ENCODE data around the gene ISCA1. TPM values are rescaled to one million over a fixed set of nuclear protein-coding genes. Genes with fewer than 3 reads are reported as not detected.

ISCA1 gene
- total and polyA plus RNA-seq, 7 donors: 23.4 to 74.2 (median 54.6) TPM

DNA sequence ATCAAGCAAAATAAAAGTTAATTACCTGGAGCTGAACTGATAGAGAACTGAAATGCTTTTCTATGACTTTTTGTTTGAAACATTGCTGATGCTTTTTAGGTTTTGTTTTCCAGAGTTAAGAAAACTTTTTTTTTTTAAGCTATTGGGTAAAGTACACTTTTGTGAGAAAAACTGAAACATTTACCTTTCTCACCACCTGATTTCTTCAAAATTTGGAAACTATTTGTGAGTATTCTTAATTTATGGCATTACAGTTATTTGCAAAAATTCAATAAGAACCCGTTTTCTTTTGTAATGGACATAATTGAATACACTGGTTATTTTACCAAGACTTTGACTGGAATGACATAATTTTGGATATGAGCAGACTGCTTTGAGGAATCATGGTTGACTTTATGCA, 29.5 kb downstream of the ISCA1 start:
- H3K36me3 ChIP-seq: no peaks in the 10 kb centered on the region
- intact Hi-C loops (cut with DNase I): no loop called here
- TF ChIP-seq, protein P1, sequence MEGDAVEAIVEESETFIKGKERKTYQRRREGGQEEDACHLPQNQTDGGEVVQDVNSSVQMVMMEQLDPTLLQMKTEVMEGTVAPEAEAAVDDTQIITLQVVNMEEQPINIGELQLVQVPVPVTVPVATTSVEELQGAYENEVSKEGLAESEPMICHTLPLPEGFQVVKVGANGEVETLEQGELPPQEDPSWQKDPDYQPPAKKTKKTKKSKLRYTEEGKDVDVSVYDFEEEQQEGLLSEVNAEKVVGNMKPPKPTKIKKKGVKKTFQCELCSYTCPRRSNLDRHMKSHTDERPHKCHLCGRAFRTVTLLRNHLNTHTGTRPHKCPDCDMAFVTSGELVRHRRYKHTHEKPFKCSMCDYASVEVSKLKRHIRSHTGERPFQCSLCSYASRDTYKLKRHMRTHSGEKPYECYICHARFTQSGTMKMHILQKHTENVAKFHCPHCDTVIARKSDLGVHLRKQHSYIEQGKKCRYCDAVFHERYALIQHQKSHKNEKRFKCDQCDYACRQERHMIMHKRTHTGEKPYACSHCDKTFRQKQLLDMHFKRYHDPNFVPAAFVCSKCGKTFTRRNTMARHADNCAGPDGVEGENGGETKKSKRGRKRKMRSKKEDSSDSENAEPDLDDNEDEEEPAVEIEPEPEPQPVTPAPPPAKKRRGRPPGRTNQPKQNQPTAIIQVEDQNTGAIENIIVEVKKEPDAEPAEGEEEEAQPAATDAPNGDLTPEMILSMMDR (IDR thresholded peaks at IDR 0.05): no peak
- no peak for TF ChIP-seq POLR2AphosphoS5 (IDR thresholded peaks at IDR 0.05)
- peaks cover 0 to 12% (median 0%) of the 10 kb centered on the region in 4 donors for H3K9me3 ChIP-seq
- no peak for DNase-seq
- no peaks in the 10 kb centered on the region for H3K4me1 ChIP-seq
- H3K27ac ChIP-seq: no peak overlapping the region
- no peak overlapping the region for H3K4me3 ChIP-seq
- H3K27me3 ChIP-seq: no peaks in the 10 kb centered on the region
- WGBS, 2 donors: 92 to 95% methylated on average over 1 of the region's 1 CpG

DNA sequence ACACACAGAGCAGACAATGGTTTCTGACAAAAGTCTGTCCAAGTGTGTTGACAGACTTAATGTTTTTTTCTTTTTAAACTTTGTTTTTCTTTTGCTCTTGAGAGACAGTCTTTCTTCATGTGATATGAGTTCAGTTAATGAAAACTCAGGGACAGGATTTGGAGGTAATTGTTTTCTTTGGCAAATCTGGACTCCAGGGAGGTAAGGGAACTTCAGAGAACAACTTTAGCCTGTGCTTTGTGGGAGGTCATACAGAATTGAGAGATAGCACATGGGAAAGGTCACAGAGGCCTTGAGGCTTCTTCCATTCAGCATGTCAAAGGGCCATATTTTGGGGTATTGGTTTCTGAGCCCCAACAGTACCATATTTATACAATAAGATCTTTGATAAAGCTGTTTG, 32.2 kb downstream of the ISCA1 start:
- no peak for TF ChIP-seq POLR2A (IDR thresholded peaks at IDR 0.05)
- TF ChIP-seq POLR2AphosphoS5 (IDR thresholded peaks at IDR 0.05): no peak
- TF ChIP-seq EP300 (IDR thresholded peaks at IDR 0.05): no peak
- TF ChIP-seq, protein P1 (IDR thresholded peaks at IDR 0.05): no peak
- Histone ChIP-seq H3K4me3 (no peak overlapping the region), H3K36me3 (no peaks in the 10 kb centered on the region), H3K27ac (no peak overlapping the region), H3K27me3 (no peaks in the 10 kb centered on the region), H3K4me1 (no peaks in the 10 kb centered on the region), H3K9me3 (peaks cover 0 to 12% (median 0%) of the 10 kb centered on the region in 4 donors)
- DNase-seq: no peak
- intact Hi-C loops (cut with DNase I): no loop called here

DNA sequence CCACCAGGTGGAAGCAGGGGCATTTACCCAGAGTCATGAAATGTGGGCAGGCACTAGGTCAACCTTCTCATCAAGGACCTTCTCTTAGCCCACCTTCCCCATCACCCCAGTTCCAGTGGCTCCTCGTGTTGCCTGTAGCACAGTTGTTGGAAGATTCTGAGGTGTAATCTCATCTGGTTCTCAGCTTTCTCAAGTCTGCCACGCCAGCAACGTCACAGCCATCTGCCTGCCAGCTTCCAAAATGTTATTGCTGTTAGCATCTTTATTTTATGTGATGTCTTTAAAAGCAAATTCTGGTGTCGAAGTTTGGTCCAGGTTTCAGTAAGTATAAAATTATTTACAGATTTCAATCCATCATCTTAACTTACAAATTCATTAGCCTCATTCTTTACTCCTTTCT, 33.6 kb downstream of the ISCA1 start:
- intact Hi-C loops (cut with DNase I): no loop called here
- DNase-seq: no peak
- TF ChIP-seq, protein P1 (IDR thresholded peaks at IDR 0.05): no peak
- TF ChIP-seq POLR2A (IDR thresholded peaks at IDR 0.05) (no peak), POLR2AphosphoS5 (IDR thresholded peaks at IDR 0.05) (no peak), EP300 (IDR thresholded peaks at IDR 0.05) (no peak)
- WGBS, 2 donors: 86 to 91% methylated on average over 4 of the region's 4 CpGs
- Histone ChIP-seq H3K9me3 (peaks cover 0 to 12% (median 0%) of the 10 kb centered on the region in 4 donors), H3K4me1 (no peaks in the 10 kb centered on the region), H3K27me3 (no peaks in the 10 kb centered on the region), H3K4me3 (no peak overlapping the region), H3K36me3 (no peaks in the 10 kb centered on the region), H3K27ac (no peak overlapping the region)

DNA sequence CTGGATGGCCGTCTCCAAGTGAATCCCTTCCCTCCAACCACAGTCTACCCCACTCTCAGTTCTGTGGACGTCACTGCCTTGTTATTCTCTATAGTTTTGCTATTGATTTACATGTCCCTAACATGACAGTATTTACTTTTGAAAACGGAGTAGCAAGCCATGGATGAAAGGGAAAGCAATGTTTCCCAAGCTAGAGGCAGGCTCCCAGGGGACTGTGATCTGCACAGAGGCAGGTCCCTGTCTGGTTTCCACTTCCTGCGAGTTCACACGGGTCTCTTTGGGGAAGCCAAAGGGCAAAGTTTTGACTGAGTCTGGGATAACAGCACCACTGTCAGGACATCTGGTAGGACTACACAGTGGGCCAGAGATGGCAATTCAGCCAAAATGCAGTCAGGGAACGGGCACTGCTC, 35.6 kb downstream of the ISCA1 start:
- no peaks in the 10 kb centered on the region for H3K9me3 ChIP-seq
- H3K27me3 ChIP-seq: no peaks in the 10 kb centered on the region
- intact Hi-C loops (cut with DNase I): no loop called here
- peaks cover 0 to 15% (median 10%) of the 10 kb centered on the region in 4 donors for H3K4me1 ChIP-seq
- WGBS, 2 donors: 57 to 60% methylated on average over 6 of the region's 6 CpGs
- no peaks in the 10 kb centered on the region for H3K36me3 ChIP-seq
- no peak overlapping the region for H3K4me3 ChIP-seq
- TF ChIP-seq EP300 (IDR thresholded peaks at IDR 0.05) (no peak), POLR2A (IDR thresholded peaks at IDR 0.05) (no peak), POLR2AphosphoS5 (IDR thresholded peaks at IDR 0.05) (no peak)
- TF ChIP-seq, protein P1 (IDR thresholded peaks at IDR 0.05): no peak
- DNase-seq: no peak
- H3K27ac ChIP-seq: no peak overlapping the region

DNA sequence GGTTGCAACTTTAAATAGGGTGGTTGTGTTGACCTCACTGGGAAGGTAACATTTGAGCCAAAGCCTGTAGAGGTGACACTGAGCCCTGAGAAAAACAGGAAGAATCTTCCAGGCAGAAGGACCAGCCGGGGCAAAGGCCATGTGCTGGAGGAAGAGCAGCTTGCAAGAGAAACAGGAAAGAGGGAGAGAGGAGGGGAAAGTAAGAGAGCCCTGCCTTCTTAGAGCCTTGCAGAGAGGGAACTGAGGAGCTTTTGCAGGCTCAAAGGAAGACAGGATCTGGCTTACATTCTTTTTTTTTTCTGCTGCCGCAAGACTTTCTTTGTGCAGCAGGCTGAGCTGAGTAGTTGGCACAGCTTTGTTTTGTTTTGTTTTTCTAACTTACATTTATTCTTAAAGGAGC, 40.3 kb downstream of the ISCA1 start:
- TF ChIP-seq EP300 (IDR thresholded peaks at IDR 0.05) (no peak), POLR2A (IDR thresholded peaks at IDR 0.05) (no peak), POLR2AphosphoS5 (IDR thresholded peaks at IDR 0.05) (no peak)
- TF ChIP-seq, protein P1 (IDR thresholded peaks at IDR 0.05): no peak
- Histone ChIP-seq H3K4me1 (peaks cover 0 to 18% (median 10%) of the 10 kb centered on the region in 4 donors), H3K27ac (peak overlapping the region in 1 of 4 donors; percentile 8), H3K9me3 (no peaks in the 10 kb centered on the region), H3K36me3 (no peaks in the 10 kb centered on the region), H3K27me3 (no peaks in the 10 kb centered on the region), H3K4me3 (no peak overlapping the region)
- no peak for DNase-seq
- intact Hi-C loops (cut with DNase I): no loop called here
- WGBS, 2 donors: 17 to 36% methylated on average over 2 of the region's 2 CpGs
